ENCODE results near the gene SYT1. TPM values are rescaled to one million over a fixed set of nuclear protein-coding genes. Genes with fewer than 3 reads are reported as not detected.

Gene SYT1
- total and polyA plus RNA-seq, 4 donors = 0.53 to 0.84 (median 0.64) TPM

DNA sequence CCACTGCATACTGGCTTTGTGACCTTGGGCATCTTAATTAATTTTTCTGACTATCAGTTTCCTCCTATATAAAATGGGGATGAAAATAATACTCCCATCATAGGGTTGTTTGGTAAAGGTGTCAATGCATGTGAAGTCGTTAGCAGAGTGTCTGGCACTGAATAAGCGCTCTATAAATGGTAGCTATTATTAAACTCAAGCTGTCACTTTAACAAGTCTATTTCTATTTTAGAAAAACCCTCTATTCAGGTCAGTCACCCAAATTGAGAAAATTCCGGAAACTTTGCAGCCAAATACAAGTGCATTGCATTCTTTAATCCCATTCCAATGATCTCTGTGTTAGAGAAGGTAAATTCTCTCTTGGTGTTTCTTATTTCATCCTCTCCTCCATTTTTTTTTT lies 363.1 kb downstream of the SYT1 start:
- H3K4me3 ChIP-seq (ENCODE audit: low read depth in 1 of 3, low read length in 3 of 3) = no peak overlapping the region
- H3K9me3 ChIP-seq (ENCODE audit: control insufficient read depth in 4 of 4, low read length in 3 of 4) = peaks cover 0 to 2% (median 0%) of the 10 kb centered on the region in 4 donors
- no peak overlapping the region for H3K9ac ChIP-seq (ENCODE audit: low read depth in 1 of 2, low read length in 2 of 2)
- no peaks in the 10 kb centered on the region for H3K27me3 ChIP-seq (ENCODE audit: control insufficient read depth in 4 of 4, insufficient read depth in 4 of 4, low read length in 3 of 4)
- no peak for TF ChIP-seq YY1 (IDR thresholded peaks at IDR 0.05)
- no peaks in the 10 kb centered on the region for H3K36me3 ChIP-seq (ENCODE audit: control insufficient read depth in 4 of 4, insufficient read depth in 3 of 4, low read depth in 1 of 4, low read length in 3 of 4)
- WGBS = 87% methylated on average over 3 of the region's 3 CpGs
- DNase-seq (ENCODE audit: low spot score) = no peak
- no peaks in the 10 kb centered on the region for H3K4me1 ChIP-seq (ENCODE audit: control insufficient read depth in 4 of 4, insufficient read depth in 4 of 4, low read length in 3 of 4)
- H3K27ac ChIP-seq (ENCODE audit: low read depth in 1 of 2, low read length in 2 of 2) = no peak overlapping the region

DNA sequence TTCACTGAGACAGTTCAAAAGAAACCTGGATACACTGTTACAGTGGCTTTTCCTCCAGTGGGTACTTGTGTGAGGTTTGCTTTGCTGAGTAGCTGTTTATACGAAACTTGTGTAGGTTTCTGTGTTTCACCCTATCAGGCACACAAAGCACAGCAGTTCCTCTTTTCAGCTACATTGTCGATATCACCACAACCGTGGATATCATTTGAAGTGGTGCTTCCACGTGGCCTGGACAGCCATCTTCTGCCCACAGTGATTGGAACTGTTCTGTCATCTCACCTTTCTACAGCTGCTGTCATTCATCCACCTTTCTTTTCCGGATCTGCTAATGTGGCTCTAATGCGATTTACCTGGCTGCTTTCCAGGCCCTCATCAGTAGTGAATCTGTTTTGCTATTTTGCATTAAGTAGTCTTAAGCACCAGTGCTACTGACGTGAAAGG lies 368.8 kb downstream of the SYT1 start:
- DNase-seq (ENCODE audit: low spot score) = no peak
- no peaks in the 10 kb centered on the region for H3K36me3 ChIP-seq (ENCODE audit: control insufficient read depth in 4 of 4, insufficient read depth in 3 of 4, low read depth in 1 of 4, low read length in 3 of 4)
- no peaks in the 10 kb centered on the region for H3K9me3 ChIP-seq (ENCODE audit: control insufficient read depth in 4 of 4, low read length in 3 of 4)
- H3K4me1 ChIP-seq (ENCODE audit: control insufficient read depth in 4 of 4, insufficient read depth in 4 of 4, low read length in 3 of 4) = no peaks in the 10 kb centered on the region
- WGBS = 66% methylated on average over 7 of the region's 7 CpGs
- H3K4me3 ChIP-seq (ENCODE audit: low read depth in 1 of 3, low read length in 3 of 3) = no peak overlapping the region
- no peak overlapping the region for H3K27ac ChIP-seq (ENCODE audit: low read depth in 1 of 2, low read length in 2 of 2)
- no peak overlapping the region for H3K9ac ChIP-seq (ENCODE audit: low read depth in 1 of 2, low read length in 2 of 2)
- TF ChIP-seq FOXA2 (IDR thresholded peaks at IDR 0.05) = no peak
- no peak for TF ChIP-seq TAF1 (conservative IDR thresholded peaks at IDR 0.05)
- TF ChIP-seq GABPA (IDR thresholded peaks at IDR 0.05 in 1 of 2, conservative IDR thresholded peaks at IDR 0.05 in 1 of 2) = no peak
- TF ChIP-seq, protein P1, sequence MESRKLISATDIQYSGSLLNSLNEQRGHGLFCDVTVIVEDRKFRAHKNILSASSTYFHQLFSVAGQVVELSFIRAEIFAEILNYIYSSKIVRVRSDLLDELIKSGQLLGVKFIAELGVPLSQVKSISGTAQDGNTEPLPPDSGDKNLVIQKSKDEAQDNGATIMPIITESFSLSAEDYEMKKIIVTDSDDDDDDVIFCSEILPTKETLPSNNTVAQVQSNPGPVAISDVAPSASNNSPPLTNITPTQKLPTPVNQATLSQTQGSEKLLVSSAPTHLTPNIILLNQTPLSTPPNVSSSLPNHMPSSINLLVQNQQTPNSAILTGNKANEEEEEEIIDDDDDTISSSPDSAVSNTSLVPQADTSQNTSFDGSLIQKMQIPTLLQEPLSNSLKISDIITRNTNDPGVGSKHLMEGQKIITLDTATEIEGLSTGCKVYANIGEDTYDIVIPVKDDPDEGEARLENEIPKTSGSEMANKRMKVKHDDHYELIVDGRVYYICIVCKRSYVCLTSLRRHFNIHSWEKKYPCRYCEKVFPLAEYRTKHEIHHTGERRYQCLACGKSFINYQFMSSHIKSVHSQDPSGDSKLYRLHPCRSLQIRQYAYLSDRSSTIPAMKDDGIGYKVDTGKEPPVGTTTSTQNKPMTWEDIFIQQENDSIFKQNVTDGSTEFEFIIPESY (IDR thresholded peaks at IDR 0.05) = no peak
- peaks cover 0 to 5% (median 0%) of the 10 kb centered on the region in 4 donors for H3K27me3 ChIP-seq (ENCODE audit: control insufficient read depth in 4 of 4, insufficient read depth in 4 of 4, low read length in 3 of 4)

DNA sequence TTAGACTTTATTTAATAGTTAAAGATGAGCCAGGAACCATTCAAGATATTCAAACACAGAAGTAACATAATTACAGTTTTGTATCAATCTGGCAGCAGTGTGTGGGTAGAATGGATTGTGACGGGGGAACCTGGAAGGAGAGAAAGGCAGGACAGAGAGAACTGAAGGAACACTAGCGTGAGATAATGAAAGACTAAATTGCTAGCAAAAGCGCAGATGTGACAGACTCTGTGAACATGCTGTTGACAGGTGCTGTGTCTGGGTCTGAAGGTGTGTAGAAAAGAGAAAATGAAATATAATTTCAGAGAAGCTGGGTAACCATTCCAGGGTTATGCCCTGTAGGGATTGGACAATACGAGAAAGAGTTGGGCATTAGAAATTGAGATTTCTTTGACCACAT lies 372.3 kb downstream of the SYT1 start:
- H3K4me3 ChIP-seq (ENCODE audit: low read depth in 1 of 3, low read length in 3 of 3) = no peak overlapping the region
- H3K4me1 ChIP-seq (ENCODE audit: control insufficient read depth in 4 of 4, insufficient read depth in 4 of 4, low read length in 3 of 4) = no peaks in the 10 kb centered on the region
- no peak for DNase-seq (ENCODE audit: low spot score)
- H3K36me3 ChIP-seq (ENCODE audit: control insufficient read depth in 4 of 4, insufficient read depth in 3 of 4, low read depth in 1 of 4, low read length in 3 of 4) = no peaks in the 10 kb centered on the region
- no peak overlapping the region for H3K27ac ChIP-seq (ENCODE audit: low read depth in 1 of 2, low read length in 2 of 2)
- H3K9ac ChIP-seq (ENCODE audit: low read depth in 1 of 2, low read length in 2 of 2) = no peak overlapping the region
- TF ChIP-seq HNF4A (conservative IDR thresholded peaks at IDR 0.05) (no peak), EGR1 (IDR thresholded peaks at IDR 0.05; ENCODE audit: low read depth in 2 of 2) (no peak), HNF4G (IDR thresholded peaks at IDR 0.05) (no peak), JUND (IDR thresholded peaks at IDR 0.05) (no peak)
- 79% methylated on average over 4 of the region's 4 CpGs for WGBS
- H3K9me3 ChIP-seq (ENCODE audit: control insufficient read depth in 4 of 4, low read length in 3 of 4) = no peaks in the 10 kb centered on the region
- H3K27me3 ChIP-seq (ENCODE audit: control insufficient read depth in 4 of 4, insufficient read depth in 4 of 4, low read length in 3 of 4) = peaks cover 0 to 5% (median 0%) of the 10 kb centered on the region in 4 donors

DNA sequence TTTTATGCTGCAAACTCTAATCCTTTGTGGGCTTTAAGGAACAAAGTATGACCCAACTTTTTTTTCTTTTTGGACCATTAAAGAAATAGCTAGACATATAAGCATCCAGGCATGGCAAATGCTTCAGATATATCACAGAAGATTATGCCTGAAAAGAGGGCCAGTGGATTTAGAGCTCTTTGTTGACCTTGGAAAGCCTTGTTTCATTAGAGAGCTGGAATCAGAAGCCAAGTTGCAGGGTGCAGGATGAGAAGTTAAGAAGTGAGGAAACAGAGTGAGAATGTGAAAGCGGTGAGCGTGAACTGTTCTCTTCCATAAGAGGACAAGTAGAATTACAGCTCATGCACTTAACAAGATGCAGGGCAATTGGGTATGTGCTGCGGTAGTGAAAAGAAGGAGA lies 373.7 kb downstream of the SYT1 start:
- H3K36me3 ChIP-seq (ENCODE audit: control insufficient read depth in 4 of 4, insufficient read depth in 3 of 4, low read depth in 1 of 4, low read length in 3 of 4) = no peaks in the 10 kb centered on the region
- no peak overlapping the region for H3K4me3 ChIP-seq (ENCODE audit: low read depth in 1 of 3, low read length in 3 of 3)
- no peak overlapping the region for H3K27ac ChIP-seq (ENCODE audit: low read depth in 1 of 2, low read length in 2 of 2)
- no peaks in the 10 kb centered on the region for H3K4me1 ChIP-seq (ENCODE audit: control insufficient read depth in 4 of 4, insufficient read depth in 4 of 4, low read length in 3 of 4)
- no peaks in the 10 kb centered on the region for H3K9me3 ChIP-seq (ENCODE audit: control insufficient read depth in 4 of 4, low read length in 3 of 4)
- peaks cover 0 to 2% (median 0%) of the 10 kb centered on the region in 4 donors for H3K27me3 ChIP-seq (ENCODE audit: control insufficient read depth in 4 of 4, insufficient read depth in 4 of 4, low read length in 3 of 4)
- 95% methylated on average over 3 of the region's 3 CpGs for WGBS
- no peak overlapping the region for H3K9ac ChIP-seq (ENCODE audit: low read depth in 1 of 2, low read length in 2 of 2)
- no peak for DNase-seq (ENCODE audit: low spot score)
- TF ChIP-seq SP1 (IDR thresholded peaks at IDR 0.05) (no peak), FOXA2 (IDR thresholded peaks at IDR 0.05) (no peak), YY1 (IDR thresholded peaks at IDR 0.05) (no peak), JUND (IDR thresholded peaks at IDR 0.05) (no peak), HNF4G (IDR thresholded peaks at IDR 0.05) (no peak), EGR1 (IDR thresholded peaks at IDR 0.05; ENCODE audit: low read depth in 2 of 2) (no peak)
- TF ChIP-seq, protein P2, sequence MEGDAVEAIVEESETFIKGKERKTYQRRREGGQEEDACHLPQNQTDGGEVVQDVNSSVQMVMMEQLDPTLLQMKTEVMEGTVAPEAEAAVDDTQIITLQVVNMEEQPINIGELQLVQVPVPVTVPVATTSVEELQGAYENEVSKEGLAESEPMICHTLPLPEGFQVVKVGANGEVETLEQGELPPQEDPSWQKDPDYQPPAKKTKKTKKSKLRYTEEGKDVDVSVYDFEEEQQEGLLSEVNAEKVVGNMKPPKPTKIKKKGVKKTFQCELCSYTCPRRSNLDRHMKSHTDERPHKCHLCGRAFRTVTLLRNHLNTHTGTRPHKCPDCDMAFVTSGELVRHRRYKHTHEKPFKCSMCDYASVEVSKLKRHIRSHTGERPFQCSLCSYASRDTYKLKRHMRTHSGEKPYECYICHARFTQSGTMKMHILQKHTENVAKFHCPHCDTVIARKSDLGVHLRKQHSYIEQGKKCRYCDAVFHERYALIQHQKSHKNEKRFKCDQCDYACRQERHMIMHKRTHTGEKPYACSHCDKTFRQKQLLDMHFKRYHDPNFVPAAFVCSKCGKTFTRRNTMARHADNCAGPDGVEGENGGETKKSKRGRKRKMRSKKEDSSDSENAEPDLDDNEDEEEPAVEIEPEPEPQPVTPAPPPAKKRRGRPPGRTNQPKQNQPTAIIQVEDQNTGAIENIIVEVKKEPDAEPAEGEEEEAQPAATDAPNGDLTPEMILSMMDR (IDR thresholded peaks at IDR 0.05; ENCODE audit: low read depth, low read length, missing input control) = no peak
- TF ChIP-seq, protein P3, sequence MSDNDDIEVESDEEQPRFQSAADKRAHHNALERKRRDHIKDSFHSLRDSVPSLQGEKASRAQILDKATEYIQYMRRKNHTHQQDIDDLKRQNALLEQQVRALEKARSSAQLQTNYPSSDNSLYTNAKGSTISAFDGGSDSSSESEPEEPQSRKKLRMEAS (IDR thresholded peaks at IDR 0.05) = no peak
- TF ChIP-seq, protein P4, sequence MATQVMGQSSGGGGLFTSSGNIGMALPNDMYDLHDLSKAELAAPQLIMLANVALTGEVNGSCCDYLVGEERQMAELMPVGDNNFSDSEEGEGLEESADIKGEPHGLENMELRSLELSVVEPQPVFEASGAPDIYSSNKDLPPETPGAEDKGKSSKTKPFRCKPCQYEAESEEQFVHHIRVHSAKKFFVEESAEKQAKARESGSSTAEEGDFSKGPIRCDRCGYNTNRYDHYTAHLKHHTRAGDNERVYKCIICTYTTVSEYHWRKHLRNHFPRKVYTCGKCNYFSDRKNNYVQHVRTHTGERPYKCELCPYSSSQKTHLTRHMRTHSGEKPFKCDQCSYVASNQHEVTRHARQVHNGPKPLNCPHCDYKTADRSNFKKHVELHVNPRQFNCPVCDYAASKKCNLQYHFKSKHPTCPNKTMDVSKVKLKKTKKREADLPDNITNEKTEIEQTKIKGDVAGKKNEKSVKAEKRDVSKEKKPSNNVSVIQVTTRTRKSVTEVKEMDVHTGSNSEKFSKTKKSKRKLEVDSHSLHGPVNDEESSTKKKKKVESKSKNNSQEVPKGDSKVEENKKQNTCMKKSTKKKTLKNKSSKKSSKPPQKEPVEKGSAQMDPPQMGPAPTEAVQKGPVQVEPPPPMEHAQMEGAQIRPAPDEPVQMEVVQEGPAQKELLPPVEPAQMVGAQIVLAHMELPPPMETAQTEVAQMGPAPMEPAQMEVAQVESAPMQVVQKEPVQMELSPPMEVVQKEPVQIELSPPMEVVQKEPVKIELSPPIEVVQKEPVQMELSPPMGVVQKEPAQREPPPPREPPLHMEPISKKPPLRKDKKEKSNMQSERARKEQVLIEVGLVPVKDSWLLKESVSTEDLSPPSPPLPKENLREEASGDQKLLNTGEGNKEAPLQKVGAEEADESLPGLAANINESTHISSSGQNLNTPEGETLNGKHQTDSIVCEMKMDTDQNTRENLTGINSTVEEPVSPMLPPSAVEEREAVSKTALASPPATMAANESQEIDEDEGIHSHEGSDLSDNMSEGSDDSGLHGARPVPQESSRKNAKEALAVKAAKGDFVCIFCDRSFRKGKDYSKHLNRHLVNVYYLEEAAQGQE (IDR thresholded peaks at IDR 0.05) = no peak
- TF ChIP-seq, protein P1 (IDR thresholded peaks at IDR 0.05) = no peak

All from liver (tissue), 9 donors.